T-helper 9 cell (primary cell): Measurements from ENCODE around the gene MPDZ.

Experiments
- DNase-seq: peaks from one replicate; pipeline ENCODE4 v3.0.0-alpha.2; 2020

Gene MPDZ

GRCh38 chr9:13174906-13175639 lies 104.4 kb downstream of the MPDZ start:
- DNase-seq, result no peak

- DNase-seq, result no peak
These were observed 105.9 kb downstream of the MPDZ start for GRCh38 chr9:13173553-13173952.

- no peak for DNase-seq
These were observed 108.2 kb downstream of the MPDZ start for GRCh38 chr9:13171261-13171660.

GRCh38 chr9:13166996-13167395 lies 112.5 kb downstream of the MPDZ start:
- no peak for DNase-seq

GRCh38 chr9:13165956-13166355 lies 113.5 kb downstream of the MPDZ start:
- no peak for DNase-seq

GRCh38 chr9:13165236-13165945 lies 114.1 kb downstream of the MPDZ start:
- no peak for DNase-seq

GRCh38 chr9:13163946-13164345 lies 115.5 kb downstream of the MPDZ start:
- no peak for DNase-seq

GRCh38 chr9:13163287-13163686 lies 116.2 kb downstream of the MPDZ start:
- no peak for DNase-seq

- DNase-seq, result no peak
These were observed 119.4 kb downstream of the MPDZ start for GRCh38 chr9:13160051-13160450.

GRCh38 chr9:13158986-13159385 lies 120.5 kb downstream of the MPDZ start:
- DNase-seq, result no peak

- no peak for DNase-seq
These were observed 128.0 kb downstream of the MPDZ start for GRCh38 chr9:13151489-13151888.

- DNase-seq, result no peak
These were observed 130.0 kb downstream of the MPDZ start for GRCh38 chr9:13149454-13149853.

GRCh38 chr9:13146840-13147239 lies 132.7 kb downstream of the MPDZ start:
- no peak for DNase-seq

GRCh38 chr9:13145340-13145739 lies 134.2 kb downstream of the MPDZ start:
- DNase-seq, result no peak

GRCh38 chr9:13144166-13144775 lies 135.2 kb downstream of the MPDZ start:
- no peak for DNase-seq

GRCh38 chr9:13143281-13143680 lies 136.2 kb downstream of the MPDZ start:
- DNase-seq, result no peak

- no peak for DNase-seq
These were observed 136.7 kb downstream of the MPDZ start for GRCh38 chr9:13142776-13143175.

- DNase-seq, result no peak
These were observed 137.9 kb downstream of the MPDZ start for GRCh38 chr9:13141629-13142028.

GRCh38 chr9:13140843-13141592 lies 138.5 kb downstream of the MPDZ start:
- no peak for DNase-seq

GRCh38 chr9:13139641-13140171 lies 139.8 kb downstream of the MPDZ start:
- no peak for DNase-seq

- no peak for DNase-seq
These were observed 142.1 kb downstream of the MPDZ start for GRCh38 chr9:13137426-13137825.

GRCh38 chr9:13131991-13132390 lies 147.5 kb downstream of the MPDZ start:
- no peak for DNase-seq

- no peak for DNase-seq
These were observed 148.1 kb downstream of the MPDZ start for GRCh38 chr9:13131416-13131815.
